HG03378 (cell line): Measurements from ENCODE around the gene TMEM263.

Experiments
- ATAC-seq: cut with Tn5 transposase; IDR thresholded peaks from one replicate; pipeline ENCODE4 v1.9.1; 2021; ENCODE audit warnings: mild to moderate bottlenecking, moderate library complexity; ENCODE audit not compliant: unreplicated experiment

The TMEM263 gene

DNA sequence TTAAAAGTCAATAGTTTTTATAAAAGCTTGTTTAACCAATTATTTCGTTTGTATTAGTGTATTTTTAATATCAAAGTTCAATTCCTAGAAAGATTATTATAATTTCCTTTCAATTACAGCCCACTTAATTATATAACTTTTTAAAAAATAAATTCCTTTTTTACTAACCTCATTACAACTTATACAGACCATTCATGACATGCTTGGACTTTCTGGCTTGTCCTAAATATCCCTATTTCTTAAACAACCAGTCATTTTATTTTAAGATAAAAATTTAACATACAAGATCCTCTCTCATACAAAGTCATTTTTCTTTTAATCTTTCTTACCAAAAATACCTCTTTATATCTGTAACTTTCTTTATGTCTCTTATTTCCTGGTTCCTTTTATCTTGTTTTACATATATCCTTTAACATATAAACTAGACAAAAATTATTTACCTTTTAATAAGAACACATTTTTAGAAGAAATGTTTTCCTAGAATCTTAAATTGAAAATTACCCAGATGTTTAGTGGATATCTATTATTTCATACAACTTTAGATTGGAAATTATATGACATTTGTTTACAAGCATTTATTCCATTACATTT is 10.4 kb upstream of the TMEM263 start:
- ATAC-seq = no peak

DNA sequence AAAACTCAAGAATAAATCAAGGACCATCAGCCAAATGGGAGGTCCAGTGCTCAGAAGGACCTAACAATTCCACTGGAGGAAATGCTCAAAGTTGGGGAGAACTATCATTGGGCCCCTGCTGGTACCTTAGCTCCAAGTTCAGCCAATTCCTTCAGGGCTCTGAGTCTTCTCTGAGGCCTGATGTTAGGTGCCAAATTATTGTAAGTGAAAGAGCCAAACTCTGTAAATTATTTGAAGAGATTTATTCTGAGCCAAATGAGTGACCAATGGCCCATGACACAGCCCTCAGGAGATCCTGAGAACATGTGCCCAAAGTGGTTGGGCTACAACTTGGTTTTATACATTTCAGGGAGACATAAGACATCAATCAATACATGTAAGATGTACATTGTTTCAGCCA is 8.2 kb upstream of the TMEM263 start:
- ATAC-seq = no peak

- no peak for ATAC-seq
Measured at GRCh38 chr12:106950591-106950990, 5.1 kb upstream of the TMEM263 start.

DNA sequence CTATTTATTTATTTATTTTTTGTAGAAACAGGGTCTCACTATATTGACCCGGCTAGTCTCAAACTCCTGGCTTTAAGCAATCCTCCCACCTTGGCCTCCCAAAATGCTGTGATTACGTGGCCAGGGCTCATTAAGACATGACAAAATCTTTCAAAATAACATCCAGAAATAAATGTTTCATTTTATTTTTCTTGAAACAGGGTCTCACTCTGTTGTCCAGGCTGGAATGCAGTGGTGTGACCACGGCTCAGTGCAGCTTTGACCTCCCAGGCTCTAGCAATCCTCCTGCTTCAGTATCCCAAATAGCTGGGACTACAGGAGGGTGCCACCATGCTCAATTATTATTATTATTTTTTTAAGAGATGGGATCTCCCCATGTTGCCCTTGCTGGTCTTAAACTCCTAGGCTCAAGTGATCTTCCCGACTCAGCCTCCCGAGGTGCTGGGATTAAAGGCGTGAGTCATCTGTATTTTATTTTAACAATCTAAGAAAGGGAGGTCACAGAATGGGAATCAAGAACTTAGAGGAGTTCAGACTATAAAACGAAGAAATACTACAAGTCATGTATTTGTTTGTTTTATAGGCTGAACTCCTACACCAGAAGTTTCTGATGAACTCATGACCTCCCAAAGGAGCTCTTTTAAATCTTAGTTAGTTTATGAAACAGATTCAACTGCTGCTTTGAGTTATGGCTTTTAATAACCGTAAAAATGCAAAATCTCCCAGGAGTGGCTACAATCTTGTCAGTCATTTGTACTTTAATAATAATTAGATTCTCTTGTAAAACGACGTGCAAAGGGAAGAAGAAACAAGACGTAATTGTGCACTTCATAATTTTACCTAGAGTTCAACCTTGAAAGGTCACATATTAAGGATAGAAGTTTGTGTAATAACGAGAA is 2.1 kb upstream of the TMEM263 start:
- ATAC-seq = no peak

DNA sequence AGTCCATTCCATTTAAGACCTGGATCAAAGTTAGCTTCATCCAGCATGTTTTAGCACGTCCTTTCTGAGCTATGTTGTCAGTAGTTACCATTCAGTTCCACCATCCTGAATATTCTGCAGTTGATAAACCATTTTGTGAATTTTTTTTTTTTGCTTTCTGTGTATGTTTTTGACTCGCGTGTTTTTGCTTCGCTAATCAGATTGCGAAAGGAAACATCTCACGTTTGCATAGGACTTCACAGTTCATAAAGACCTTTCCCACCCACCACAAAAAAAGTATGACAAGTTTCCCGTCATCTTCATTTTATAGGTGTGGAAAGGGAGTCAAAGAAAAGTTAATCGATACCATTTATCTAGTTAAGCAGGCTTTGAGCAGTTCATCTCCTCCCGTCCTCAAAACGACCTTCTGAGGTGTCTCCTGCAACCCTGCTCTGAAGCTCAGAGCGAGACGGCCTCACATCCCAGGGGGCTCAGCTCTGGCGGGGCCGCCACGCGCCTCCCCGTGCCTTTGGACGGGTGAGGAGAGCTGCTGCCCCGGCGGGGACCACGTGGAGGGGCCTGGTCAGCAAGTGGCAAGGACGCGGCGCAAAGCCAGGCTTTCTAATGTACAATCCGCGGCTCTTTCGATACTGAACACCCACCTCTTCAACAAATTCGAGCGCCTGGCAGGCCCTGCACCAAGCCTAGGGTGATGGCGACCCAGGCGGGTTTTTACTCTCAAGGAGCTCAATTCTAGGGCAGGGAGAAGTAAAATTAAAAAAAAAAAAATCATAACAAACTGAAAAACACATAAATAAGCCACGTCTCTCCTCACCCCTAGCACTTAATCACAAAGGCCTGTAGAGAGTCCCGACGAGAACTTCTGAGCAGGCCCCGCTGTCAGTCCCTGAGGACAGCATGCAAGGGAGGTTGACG is 988 bp upstream of the TMEM263 start:
- no peak for ATAC-seq

GRCh38 chr12:106956048-106956578 is 406 bp downstream of the TMEM263 start:
- peak; percentile 4 for ATAC-seq

- ATAC-seq = no peak
Measured at GRCh38 chr12:106957583-106957982, 1.9 kb downstream of the TMEM263 start.

- ATAC-seq = no peak
Measured at GRCh38 chr12:106960443-106960842, 4.7 kb downstream of the TMEM263 start.

DNA sequence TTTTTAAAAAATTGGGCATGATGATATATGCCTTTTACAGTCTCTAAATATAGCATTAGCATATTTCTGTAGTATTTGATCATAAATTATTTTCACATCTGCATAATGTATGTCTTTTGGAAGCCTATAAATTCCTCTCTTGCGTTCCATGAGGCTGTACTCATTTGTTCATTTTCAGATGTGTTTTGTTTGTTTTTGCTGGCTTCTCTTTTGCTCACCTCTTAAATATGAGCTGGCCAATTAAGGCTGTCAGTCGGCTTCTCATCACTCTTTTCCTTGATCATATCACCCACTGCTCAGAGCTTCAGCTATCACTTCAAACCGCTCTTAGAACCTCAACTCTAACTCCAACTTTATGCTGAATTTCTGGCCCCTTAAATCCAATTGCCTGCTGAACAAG is 6.6 kb downstream of the TMEM263 start:
- no peak for ATAC-seq

DNA sequence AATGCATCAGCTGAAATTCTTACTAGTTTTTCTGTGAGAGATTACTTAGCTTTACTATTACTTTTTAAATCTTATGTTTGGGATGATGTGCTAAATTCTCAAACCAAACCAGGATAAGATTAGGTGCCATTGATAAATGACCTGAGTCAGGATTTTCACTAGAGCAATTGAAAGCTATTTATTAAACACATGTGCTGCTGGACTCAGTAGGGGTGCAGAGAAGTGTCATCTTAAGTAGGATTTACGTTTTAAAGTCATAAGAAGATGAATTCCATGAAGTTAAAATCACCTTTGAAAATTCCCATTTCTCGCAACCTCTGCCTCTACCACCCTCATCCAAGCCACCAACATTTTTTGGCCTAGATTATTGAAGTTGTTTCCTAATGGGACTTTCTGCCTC is 8.8 kb downstream of the TMEM263 start:
- no peak for ATAC-seq

DNA sequence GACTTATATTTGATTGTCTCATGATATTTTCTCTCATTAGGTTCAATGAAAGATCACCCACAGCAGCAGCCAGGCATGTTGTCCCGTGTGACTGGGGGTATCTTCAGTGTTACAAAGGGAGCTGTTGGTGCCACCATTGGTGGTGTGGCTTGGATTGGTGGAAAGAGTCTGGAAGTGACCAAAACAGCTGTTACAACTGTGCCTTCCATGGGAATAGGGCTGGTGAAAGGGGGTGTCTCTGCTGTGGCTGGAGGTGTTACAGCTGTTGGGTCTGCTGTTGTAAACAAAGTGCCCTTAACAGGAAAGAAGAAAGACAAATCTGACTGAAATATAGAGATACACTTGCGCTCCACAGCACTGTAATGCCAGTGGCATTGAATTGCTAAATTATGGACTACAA is 15.4 kb downstream of the TMEM263 start:
- ATAC-seq = no peak

DNA sequence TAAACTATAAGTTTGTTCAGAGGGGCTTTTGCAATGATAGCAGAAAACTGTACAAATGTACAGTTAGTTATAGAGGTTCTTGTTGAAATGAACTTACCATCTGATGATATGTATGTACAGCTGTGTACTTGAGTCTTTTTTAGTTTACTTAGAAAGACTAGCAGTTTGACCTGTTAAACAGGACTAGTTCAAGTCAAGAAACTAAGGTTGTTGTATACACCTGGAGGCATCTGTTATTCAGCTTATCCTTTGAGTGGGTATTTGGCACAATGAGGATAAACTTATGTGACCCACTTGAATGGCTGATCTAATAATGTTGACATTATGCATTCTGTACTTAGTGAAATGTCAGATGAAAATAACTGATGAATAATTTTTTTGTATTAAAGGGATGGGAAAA is 17.8 kb downstream of the TMEM263 start:
- ATAC-seq = no peak

DNA sequence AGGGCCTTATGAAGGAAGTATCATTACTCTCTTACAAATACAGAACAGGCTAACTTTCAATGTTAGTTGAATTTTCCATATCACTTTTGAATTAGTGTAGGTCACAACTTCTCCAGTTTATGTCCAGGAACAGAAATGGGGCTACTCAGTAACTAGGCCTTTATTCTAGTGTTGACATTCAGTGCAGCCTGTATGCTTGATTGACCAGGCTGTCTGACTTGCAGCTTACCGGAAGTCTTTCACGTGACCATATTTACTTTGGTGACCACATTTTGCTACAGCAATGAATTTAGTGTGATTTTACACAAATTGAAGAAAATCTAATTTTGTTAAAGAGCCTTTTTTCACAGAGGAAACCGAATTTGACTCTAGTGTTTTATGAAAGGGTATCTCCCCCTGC is 18.8 kb downstream of the TMEM263 start:
- ATAC-seq = no peak

DNA sequence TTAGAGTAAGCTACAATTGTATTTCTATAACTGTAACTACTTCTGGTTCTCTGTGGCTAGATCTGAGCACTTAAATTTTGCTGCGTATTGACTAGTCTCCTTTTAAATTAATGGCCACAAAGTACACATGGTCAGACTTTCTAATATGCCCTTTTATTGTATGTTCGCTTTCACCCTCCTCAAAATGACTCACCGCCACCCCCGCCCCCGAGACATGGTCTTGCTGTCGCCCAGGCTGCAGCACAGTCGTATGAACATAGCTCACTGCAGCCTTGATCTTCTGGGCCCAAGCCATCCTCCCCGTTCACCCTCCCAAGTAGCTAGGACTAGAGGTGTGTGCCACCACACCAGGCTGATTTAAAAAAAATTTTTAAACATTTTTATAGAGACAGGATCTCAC is 19.4 kb downstream of the TMEM263 start:
- ATAC-seq = no peak

- ATAC-seq = no peak
Measured at GRCh38 chr12:106975993-106976658, 20.4 kb downstream of the TMEM263 start.

DNA sequence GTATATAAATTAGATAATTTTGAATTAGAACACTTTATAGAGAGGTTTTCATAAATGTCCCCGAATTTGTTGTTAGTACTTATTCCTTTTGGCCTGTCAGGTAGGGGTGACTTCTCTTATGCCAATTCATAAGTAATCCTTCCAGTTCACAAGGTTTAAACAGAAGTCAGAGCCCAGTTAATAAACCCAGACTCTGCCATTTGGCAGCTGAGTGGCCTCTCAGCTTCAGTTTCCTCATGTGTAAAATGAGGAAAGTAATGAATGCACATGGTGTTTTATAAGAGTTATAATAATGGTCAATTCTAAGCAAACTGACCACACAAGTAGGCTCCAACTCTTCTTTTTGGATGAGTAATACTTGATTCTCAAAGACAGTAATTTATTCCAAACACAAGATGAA is 21.0 kb downstream of the TMEM263 start:
- ATAC-seq = no peak

DNA sequence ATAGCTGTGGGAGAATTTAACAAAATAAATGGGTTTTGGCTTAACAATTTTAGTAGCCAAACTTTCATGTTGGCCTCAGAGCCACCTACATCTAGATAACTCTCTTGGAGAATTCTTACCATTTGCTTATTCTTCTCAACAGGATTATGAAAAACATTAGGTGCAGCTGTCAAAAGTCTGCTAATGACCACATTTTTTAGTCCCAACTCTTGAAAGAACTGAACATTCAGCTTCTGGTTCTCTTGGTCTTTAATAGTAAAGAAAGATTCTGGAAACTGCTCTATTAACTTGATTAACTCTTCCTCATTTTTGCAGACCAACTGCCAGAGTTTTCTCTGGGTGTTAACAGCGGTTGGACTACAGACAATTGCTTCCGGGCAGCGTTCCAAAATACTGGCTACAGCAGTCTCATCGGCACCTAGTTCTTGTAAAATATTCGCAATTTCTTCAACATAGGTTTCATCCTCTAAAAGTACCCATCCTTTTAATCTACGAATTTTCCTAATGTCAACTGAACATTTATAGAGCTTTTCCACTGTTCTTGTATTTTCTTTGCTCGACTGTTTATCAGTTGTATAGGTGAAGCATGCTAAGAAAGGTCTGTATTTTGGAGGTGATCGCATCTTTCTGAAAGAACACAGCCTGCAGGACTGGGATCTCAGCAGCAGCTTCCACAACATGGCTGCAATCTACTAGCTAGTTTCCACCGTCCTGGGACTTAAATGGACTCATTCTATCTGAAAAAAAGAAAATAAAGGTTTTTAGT is 22.5 kb downstream of the TMEM263 start:
- no peak for ATAC-seq

DNA sequence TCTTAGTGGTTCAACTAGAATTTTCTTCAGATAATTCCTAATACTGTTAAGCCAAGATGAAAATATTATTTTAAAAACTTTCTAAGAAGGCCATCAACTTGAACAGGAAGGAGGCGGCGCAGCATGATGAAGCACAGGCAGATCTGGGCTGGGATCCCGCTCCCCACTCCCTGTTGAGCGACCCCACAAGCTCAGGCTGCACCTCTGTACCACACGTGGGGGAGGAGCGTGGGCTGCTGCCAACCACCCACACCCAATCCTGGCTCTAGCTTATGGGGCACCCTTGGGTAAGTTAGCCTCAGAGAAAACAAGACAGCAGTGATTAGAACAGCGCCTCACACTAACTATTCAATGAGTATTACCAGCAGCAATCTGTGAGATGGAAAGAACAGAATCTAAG is 25.2 kb downstream of the TMEM263 start:
- no peak for ATAC-seq

DNA sequence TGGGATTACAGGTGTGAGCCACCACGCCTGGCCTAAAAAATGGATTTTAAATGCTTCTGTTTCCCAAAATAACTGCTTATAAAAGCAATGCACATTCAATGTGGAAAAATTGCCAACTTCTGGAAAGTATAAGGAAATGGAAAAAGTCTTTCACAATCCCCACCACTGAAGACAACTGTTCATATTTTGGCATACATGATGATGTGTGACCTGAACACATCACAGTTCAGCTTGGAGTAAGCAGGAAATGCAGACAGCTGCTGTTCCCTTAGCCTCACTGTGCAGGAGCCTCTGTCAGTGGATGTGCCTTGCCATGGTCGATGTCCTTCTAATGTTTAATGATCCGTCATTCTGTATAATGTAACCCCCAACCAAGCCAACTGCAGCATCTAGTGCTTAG is 26.1 kb downstream of the TMEM263 start:
- ATAC-seq = no peak

- no peak for ATAC-seq
Measured at GRCh38 chr12:106982229-106982628, 26.5 kb downstream of the TMEM263 start.
